DOHH2 (cell line): ENCODE results near the gene CTRB2.
A peak's percentile ranks its signal among the peaks of the same experiment; 100 is the strongest.

ENCODE experiments used
- H3F3A ChIP-seq: fragments of 200-600 bp; sonication (generic), shearing (Covaris generic); 2 replicates; pipeline ENCODE4 v1.6.0; 2016; ENCODE audit warnings: antibody characterized with exemption, mild to moderate bottlenecking; ENCODE audit not compliant: control insufficient read depth, insufficient read depth
- H3K27ac ChIP-seq: fragments of 200-600 bp; sonication (generic); 2 replicates; pipeline ENCODE4 v1.5.1; 2014; ENCODE audit warnings: low read depth, mild to moderate bottlenecking, low read length, moderate library complexity
- H3K27me3 ChIP-seq: fragments of 200-600 bp; sonication (generic); 2 replicates; pipeline ENCODE4 v1.6.1; 2014; ENCODE audit warnings: mild to moderate bottlenecking, low read length, mixed read lengths; ENCODE audit not compliant: control insufficient read depth
- H3K36me3 ChIP-seq: fragments of 200-600 bp; sonication (generic); 2 replicates; pipeline ENCODE4 v1.6.1; 2014; ENCODE audit warnings: mild to moderate bottlenecking, low read length, moderate library complexity, mixed read lengths; ENCODE audit not compliant: control insufficient read depth
- H3K4me1 ChIP-seq: fragments of 200-600 bp; sonication (generic); 2 replicates; pipeline ENCODE4 v1.6.1; 2014; ENCODE audit warnings: mild to moderate bottlenecking, low read length, mixed read lengths; ENCODE audit not compliant: control insufficient read depth
- H3K4me2 ChIP-seq: fragments of 200-600 bp; sonication (generic); 2 replicates; pipeline ENCODE4 v1.6.0; 2014; ENCODE audit warnings: mild to moderate bottlenecking, low read length, moderate library complexity
- H3K4me3 ChIP-seq: fragments of 200-600 bp; sonication (generic); 2 replicates; pipeline ENCODE4 v1.5.1; 2014; ENCODE audit warnings: mild to moderate bottlenecking, low read length, mixed read lengths
- H3K79me2 ChIP-seq: fragments of 200-600 bp; sonication (generic); 2 replicates; pipeline ENCODE4 v1.6.1; 2014; ENCODE audit warnings: mild to moderate bottlenecking, low read length, mixed read lengths; ENCODE audit not compliant: control insufficient read depth
- H3K9me2 ChIP-seq: fragments of 200-600 bp; sonication (generic); replicated peaks from 2 replicates; pipeline ENCODE4 v1.6.1; 2014; ENCODE audit warnings: mild to moderate bottlenecking, low read length, mixed read lengths; ENCODE audit not compliant: control insufficient read depth
- H3K9me3 ChIP-seq: fragments of 200-600 bp; sonication (generic); 2 replicates; pipeline ENCODE4 v1.6.1; 2014; ENCODE audit warnings: antibody characterized with exemption, low read length, mixed read lengths; ENCODE audit not compliant: control insufficient read depth, insufficient read depth
- H4K20me1 ChIP-seq: fragments of 200-600 bp; sonication (generic); 2 replicates; pipeline ENCODE4 v1.6.0; 2014; ENCODE audit warnings: low read depth, mild to moderate bottlenecking, antibody characterized with exemption, low read length, moderate library complexity; ENCODE audit not compliant: control insufficient read depth, insufficient read depth
- EZH2phosphoT487 ChIP-seq: fragments of 200-600 bp; sonication (generic); IDR thresholded peaks from 2 replicates; pipeline ENCODE4 v1.6.1; 2017; ENCODE audit warnings: borderline replicate concordance, mild to moderate bottlenecking, antibody characterized with exemption, low read length, moderate library complexity, mixed read lengths
- TF ChIP-seq, protein P1 (sequence below): fragments of 200-600 bp; sonication (generic); IDR thresholded peaks from one replicate; pipeline ENCODE4 v1.5.1; 2014; ENCODE audit warnings: antibody characterized with exemption, mild to moderate bottlenecking, low read depth, low read length; ENCODE audit not compliant: poor library complexity, severe bottlenecking

The CTRB2 gene

GRCh38 chr16:75246504-75247205, 39.7 kb upstream of the CTRB2 start:
- Histone ChIP-seq H3K4me3 (no peak overlapping the region), H3F3A (no peaks in the 10 kb centered on the region), H3K9me2 (no peaks in the 10 kb centered on the region), H4K20me1 (peaks cover 9% of the 10 kb centered on the region; the same call in 1 of the 2 replicates), H3K9me3 (no peaks in the 10 kb centered on the region), H3K27me3 (peaks cover 13% of the 10 kb centered on the region), H3K79me2 (no peaks in the 10 kb centered on the region; the same call in 1 of the 2 replicates), H3K4me2 (no peak overlapping the region), H3K36me3 (no peaks in the 10 kb centered on the region), H3K27ac (no peak overlapping the region), H3K4me1 (peaks cover 20% of the 10 kb centered on the region)
- TF ChIP-seq, protein P1, sequence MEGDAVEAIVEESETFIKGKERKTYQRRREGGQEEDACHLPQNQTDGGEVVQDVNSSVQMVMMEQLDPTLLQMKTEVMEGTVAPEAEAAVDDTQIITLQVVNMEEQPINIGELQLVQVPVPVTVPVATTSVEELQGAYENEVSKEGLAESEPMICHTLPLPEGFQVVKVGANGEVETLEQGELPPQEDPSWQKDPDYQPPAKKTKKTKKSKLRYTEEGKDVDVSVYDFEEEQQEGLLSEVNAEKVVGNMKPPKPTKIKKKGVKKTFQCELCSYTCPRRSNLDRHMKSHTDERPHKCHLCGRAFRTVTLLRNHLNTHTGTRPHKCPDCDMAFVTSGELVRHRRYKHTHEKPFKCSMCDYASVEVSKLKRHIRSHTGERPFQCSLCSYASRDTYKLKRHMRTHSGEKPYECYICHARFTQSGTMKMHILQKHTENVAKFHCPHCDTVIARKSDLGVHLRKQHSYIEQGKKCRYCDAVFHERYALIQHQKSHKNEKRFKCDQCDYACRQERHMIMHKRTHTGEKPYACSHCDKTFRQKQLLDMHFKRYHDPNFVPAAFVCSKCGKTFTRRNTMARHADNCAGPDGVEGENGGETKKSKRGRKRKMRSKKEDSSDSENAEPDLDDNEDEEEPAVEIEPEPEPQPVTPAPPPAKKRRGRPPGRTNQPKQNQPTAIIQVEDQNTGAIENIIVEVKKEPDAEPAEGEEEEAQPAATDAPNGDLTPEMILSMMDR = no peak

DNA sequence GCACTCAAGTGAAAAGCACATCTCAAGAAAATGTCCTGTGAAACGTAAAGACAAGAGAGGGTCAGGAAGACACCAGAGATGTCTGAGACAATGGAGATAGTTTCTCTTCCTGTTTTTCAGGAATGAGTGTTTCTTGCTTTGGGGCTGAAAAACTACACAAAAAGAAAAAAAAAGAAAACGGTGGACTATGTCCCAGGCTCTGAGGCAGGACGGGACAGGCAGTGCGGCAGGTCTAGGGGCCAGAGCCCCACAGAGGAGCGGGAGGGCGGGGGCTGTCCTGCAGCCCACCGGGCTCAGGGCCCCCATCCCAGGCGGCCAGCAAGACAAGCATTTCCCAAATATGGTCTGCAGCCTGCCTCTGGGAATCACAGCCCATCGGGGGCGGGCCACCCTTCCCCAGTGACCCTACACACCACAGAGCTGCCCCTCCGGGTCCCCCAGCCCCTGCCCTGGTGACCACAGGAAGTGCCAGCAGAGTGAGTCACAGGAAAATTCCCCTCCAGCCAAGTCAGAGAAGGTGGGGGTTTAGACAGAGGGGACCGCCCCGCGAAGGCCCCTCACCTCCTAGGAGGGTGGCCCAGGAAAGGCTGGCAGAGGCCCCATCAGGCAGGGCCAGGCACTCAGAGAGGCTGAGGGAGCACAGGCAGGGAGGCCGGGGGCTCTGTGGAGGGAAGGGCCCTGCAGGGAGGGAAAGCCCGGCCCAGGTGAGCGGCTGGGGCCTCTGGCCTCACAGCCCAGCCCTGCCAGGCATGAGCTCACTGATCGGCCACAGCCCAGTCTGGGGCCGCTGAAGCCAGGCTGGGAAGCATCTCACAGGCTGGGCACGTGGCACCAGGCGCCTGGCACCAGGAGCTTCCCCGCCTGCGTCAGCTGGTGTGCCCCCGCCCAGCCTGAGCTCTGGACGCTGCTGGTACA, 38.1 kb upstream of the CTRB2 start:
- H3K36me3 ChIP-seq = no peaks in the 10 kb centered on the region

DNA sequence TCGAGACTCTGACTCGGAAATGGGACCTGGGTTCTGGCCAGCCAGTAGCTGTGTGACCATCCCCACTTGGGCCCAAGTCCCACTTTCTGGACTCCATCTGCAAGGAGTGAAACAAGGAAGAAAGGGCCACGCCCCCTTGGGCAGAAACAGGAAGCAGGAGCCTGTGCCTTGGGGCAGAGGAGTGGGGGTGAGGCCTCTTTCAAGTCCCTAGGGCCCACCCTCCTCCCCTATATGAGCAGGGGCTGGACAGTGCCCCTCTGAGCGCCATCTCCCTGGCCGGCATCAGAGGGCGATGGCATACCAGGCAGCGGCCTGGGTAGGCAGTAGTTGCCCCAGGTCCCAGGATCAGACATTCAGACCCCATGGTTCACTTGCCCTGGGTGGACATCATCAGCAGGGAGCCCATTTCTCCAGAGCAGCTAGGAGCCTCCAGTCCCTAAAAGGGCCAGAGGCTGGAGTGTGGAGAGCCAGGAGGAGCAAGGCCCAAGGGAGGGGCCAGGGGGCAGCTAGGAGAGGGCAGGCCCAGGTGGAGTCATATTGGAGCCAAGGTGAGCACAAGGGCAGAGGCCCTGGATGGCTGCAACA, 37.4 kb upstream of the CTRB2 start:
- no peaks in the 10 kb centered on the region for H3K9me2 ChIP-seq
- peaks cover 17% of the 10 kb centered on the region for H3K4me1 ChIP-seq
- H4K20me1 ChIP-seq = no peaks in the 10 kb centered on the region
- no peaks in the 10 kb centered on the region for H3K36me3 ChIP-seq
- 0 out of 2 replicates have a peak overlapping the region, but pooled peaks have one; percentile 3 for H3K4me3 ChIP-seq
- TF ChIP-seq, protein P1 = no peak
- no peak for TF ChIP-seq EZH2phosphoT487
- no peaks in the 10 kb centered on the region for H3K27me3 ChIP-seq
- H3K9me3 ChIP-seq = no peaks in the 10 kb centered on the region
- no peaks in the 10 kb centered on the region; the same call in 1 of the 2 replicates for H3K79me2 ChIP-seq
- H3F3A ChIP-seq = no peaks in the 10 kb centered on the region
- H3K27ac ChIP-seq = peak overlapping the region; percentile 17; the same call in 1 of the 2 replicates
- peak overlapping the region; percentile 55 for H3K4me2 ChIP-seq

More for the DNA sequence above, 38.1 kb upstream of the CTRB2 start:
- no peaks in the 10 kb centered on the region for H3K9me2 ChIP-seq
- H3K4me1 ChIP-seq = peaks cover 18% of the 10 kb centered on the region
- no peak for TF ChIP-seq EZH2phosphoT487
- TF ChIP-seq, protein P1 = no peak
- H3K27me3 ChIP-seq = peaks cover 4% of the 10 kb centered on the region
- peak overlapping the region; percentile 17; the same call in 1 of the 2 replicates for H3K27ac ChIP-seq
- no peak overlapping the region for H3K4me3 ChIP-seq
- no peaks in the 10 kb centered on the region for H3F3A ChIP-seq
- no peaks in the 10 kb centered on the region; the same call in 1 of the 2 replicates for H3K79me2 ChIP-seq
- peak overlapping the region; percentile 55 for H3K4me2 ChIP-seq
- H4K20me1 ChIP-seq = peaks cover 7% of the 10 kb centered on the region; the same call in 1 of the 2 replicates
- H3K9me3 ChIP-seq = no peaks in the 10 kb centered on the region
